Measurements from ENCODE around the gene NAV2.

NAV2 gene

DNA sequence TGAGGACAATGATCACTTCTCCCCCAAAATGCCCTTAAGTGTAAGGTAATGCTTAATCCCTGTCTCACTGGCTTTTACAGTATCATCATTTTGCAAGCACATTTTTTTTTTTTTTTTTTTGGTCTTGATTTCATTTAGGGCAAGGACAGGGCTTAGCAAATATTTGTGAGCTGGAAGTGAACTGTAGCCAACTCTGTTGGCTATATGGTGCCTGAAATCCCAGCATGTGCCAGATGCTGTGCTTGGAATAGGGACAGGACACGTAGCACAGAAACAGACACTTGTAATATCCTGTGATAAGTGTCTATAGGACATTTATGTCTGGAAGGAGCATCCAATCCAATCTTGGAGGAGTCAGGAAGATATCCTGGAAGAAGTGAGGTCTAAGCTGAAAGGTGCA, 198.3 kb downstream of the NAV2 start:
- no peak for ATAC-seq
- TF ChIP-seq, protein P1, sequence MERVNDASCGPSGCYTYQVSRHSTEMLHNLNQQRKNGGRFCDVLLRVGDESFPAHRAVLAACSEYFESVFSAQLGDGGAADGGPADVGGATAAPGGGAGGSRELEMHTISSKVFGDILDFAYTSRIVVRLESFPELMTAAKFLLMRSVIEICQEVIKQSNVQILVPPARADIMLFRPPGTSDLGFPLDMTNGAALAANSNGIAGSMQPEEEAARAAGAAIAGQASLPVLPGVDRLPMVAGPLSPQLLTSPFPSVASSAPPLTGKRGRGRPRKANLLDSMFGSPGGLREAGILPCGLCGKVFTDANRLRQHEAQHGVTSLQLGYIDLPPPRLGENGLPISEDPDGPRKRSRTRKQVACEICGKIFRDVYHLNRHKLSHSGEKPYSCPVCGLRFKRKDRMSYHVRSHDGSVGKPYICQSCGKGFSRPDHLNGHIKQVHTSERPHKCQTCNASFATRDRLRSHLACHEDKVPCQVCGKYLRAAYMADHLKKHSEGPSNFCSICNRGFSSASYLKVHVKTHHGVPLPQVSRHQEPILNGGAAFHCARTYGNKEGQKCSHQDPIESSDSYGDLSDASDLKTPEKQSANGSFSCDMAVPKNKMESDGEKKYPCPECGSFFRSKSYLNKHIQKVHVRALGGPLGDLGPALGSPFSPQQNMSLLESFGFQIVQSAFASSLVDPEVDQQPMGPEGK (CRISPR knock-in tag; IDR thresholded peaks at IDR 0.05; ENCODE audit: borderline replicate concordance): no peak
- TF ChIP-seq, protein P2, sequence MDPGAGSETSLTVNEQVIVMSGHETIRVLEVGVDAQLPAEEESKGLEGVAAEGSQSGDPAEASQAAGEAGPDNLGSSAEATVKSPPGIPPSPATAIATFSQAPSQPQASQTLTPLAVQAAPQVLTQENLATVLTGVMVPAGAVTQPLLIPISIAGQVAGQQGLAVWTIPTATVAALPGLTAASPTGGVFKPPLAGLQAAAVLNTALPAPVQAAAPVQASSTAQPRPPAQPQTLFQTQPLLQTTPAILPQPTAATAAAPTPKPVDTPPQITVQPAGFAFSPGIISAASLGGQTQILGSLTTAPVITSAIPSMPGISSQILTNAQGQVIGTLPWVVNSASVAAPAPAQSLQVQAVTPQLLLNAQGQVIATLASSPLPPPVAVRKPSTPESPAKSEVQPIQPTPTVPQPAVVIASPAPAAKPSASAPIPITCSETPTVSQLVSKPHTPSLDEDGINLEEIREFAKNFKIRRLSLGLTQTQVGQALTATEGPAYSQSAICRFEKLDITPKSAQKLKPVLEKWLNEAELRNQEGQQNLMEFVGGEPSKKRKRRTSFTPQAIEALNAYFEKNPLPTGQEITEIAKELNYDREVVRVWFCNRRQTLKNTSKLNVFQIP (CRISPR knock-in tag; IDR thresholded peaks at IDR 0.05; ENCODE audit: borderline replicate concordance, low read depth): no peak
- TF ChIP-seq ZNF70 (CRISPR knock-in tag; IDR thresholded peaks at IDR 0.05): no peak
- TF ChIP-seq TCF4 (CRISPR knock-in tag; IDR thresholded peaks at IDR 0.05; ENCODE audit: borderline replicate concordance): no peak
- TF ChIP-seq, protein P3, sequence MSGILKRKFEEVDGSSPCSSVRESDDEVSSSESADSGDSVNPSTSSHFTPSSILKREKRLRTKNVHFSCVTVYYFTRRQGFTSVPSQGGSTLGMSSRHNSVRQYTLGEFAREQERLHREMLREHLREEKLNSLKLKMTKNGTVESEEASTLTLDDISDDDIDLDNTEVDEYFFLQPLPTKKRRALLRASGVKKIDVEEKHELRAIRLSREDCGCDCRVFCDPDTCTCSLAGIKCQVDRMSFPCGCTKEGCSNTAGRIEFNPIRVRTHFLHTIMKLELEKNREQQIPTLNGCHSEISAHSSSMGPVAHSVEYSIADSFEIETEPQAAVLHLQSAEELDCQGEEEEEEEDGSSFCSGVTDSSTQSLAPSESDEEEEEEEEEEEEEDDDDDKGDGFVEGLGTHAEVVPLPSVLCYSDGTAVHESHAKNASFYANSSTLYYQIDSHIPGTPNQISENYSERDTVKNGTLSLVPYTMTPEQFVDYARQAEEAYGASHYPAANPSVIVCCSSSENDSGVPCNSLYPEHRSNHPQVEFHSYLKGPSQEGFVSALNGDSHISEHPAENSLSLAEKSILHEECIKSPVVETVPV (CRISPR knock-in tag; IDR thresholded peaks at IDR 0.05): no peak
- no peak for TF ChIP-seq SNAI2 (CRISPR knock-in tag; IDR thresholded peaks at IDR 0.05)
- TF ChIP-seq ZFP3 (CRISPR knock-in tag; IDR thresholded peaks at IDR 0.05): no peak
- no peak for TF ChIP-seq ESRRG (CRISPR knock-in tag; IDR thresholded peaks at IDR 0.05)

DNA sequence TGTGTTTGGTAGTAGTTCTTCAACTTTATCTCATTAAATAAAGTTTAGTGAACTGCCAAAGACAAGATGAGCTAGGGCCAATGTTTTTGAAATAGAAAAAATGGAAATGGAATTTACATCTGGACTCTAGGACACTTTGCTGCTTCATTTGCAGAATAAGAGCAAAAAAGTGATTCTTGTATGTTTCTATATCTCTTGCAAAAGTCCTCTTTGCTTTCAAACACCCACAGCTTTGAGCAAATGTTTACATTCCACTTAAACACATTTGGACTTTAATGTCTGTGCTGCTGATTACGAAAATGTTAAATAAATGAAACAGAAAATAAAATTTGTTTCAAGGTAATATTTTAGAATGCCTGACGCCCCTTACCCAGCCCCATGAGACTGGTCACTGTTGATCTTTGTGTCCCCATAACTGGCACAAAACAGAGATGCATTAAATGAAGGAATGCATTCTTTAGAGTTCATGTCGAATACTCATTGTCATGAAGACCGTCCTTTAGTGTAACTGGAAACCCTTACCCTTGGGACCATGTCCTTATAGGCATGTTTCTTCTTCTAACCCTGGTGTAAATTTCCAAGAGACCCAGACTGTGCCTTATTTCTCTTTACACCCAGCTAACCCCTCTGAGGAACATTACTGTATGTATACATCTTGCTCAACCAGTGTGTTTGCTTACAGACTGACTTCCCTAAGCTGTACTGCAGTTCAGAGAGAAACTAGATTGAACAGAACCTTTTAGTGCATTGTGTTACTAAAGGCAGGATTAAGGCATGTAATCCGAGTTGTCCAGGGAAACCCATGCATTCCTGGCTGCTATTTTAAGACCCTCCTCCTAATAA, 199.7 kb downstream of the NAV2 start:
- TF ChIP-seq, protein P3 (CRISPR knock-in tag; IDR thresholded peaks at IDR 0.05): no peak
- TF ChIP-seq PPARA (CRISPR knock-in tag; IDR thresholded peaks at IDR 0.05; ENCODE audit: borderline replicate concordance) (no peak), ZFP3 (CRISPR knock-in tag; IDR thresholded peaks at IDR 0.05) (no peak), ESRRG (CRISPR knock-in tag; IDR thresholded peaks at IDR 0.05) (no peak), SNAI2 (CRISPR knock-in tag; IDR thresholded peaks at IDR 0.05) (no peak), RARB (CRISPR knock-in tag; IDR thresholded peaks at IDR 0.05) (no peak), ZC3H10 (CRISPR knock-in tag; IDR thresholded peaks at IDR 0.05) (no peak), ZNF8 (CRISPR knock-in tag; IDR thresholded peaks at IDR 0.05) (no peak), ZFP30 (CRISPR knock-in tag; IDR thresholded peaks at IDR 0.05) (no peak), CSDC2 (CRISPR knock-in tag; IDR thresholded peaks at IDR 0.05) (no peak), ARNTL (CRISPR knock-in tag; IDR thresholded peaks at IDR 0.05; ENCODE audit: borderline replicate concordance, low read depth) (no peak), TCF4 (CRISPR knock-in tag; IDR thresholded peaks at IDR 0.05; ENCODE audit: borderline replicate concordance) (no peak), BACH2 (CRISPR knock-in tag; IDR thresholded peaks at IDR 0.05; ENCODE audit: borderline replicate concordance) (no peak), ISL1 (CRISPR knock-in tag; IDR thresholded peaks at IDR 0.05) (no peak), ZNF565 (CRISPR knock-in tag; conservative IDR thresholded peaks at IDR 0.05; ENCODE audit: low read depth) (no peak), TOX (CRISPR knock-in tag; IDR thresholded peaks at IDR 0.05; ENCODE audit: borderline replicate concordance) (no peak)
- TF ChIP-seq, protein P4, sequence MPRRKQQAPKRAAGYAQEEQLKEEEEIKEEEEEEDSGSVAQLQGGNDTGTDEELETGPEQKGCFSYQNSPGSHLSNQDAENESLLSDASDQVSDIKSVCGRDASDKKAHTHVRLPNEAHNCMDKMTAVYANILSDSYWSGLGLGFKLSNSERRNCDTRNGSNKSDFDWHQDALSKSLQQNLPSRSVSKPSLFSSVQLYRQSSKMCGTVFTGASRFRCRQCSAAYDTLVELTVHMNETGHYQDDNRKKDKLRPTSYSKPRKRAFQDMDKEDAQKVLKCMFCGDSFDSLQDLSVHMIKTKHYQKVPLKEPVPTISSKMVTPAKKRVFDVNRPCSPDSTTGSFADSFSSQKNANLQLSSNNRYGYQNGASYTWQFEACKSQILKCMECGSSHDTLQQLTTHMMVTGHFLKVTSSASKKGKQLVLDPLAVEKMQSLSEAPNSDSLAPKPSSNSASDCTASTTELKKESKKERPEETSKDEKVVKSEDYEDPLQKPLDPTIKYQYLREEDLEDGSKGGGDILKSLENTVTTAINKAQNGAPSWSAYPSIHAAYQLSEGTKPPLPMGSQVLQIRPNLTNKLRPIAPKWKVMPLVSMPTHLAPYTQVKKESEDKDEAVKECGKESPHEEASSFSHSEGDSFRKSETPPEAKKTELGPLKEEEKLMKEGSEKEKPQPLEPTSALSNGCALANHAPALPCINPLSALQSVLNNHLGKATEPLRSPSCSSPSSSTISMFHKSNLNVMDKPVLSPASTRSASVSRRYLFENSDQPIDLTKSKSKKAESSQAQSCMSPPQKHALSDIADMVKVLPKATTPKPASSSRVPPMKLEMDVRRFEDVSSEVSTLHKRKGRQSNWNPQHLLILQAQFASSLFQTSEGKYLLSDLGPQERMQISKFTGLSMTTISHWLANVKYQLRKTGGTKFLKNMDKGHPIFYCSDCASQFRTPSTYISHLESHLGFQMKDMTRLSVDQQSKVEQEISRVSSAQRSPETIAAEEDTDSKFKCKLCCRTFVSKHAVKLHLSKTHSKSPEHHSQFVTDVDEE (CRISPR knock-in tag; IDR thresholded peaks at IDR 0.05): no peak
- TF ChIP-seq, protein P1 (CRISPR knock-in tag; IDR thresholded peaks at IDR 0.05; ENCODE audit: borderline replicate concordance): no peak
- ATAC-seq: peak; percentile 45

Data from SK-N-SH treated with all-trans-retinoic acid at 6 μM for 48 hours (cell line).